ENCODE data around the gene MYL7. TPM values are rescaled to one million over a fixed set of nuclear protein-coding genes. Genes with fewer than 3 reads are reported as not detected.

MYL7 gene
- total RNA-seq, 2 experiments from 2014 or later, result not detected

GRCh38 chr7:44161371-44161770, 20.2 kb upstream of the MYL7 start:
- ChIA-PET CTCF (interaction anchor here (1.0 kb wide), 1 partner anchor 10 kb away, joined by 4 read pairs; no protein-coding TSS in a partner anchor), POLR2A (no interaction called here)
- Mint-ChIP-seq H3K27me3 (peaks cover 5% of the 10 kb centered on the region), H3K27ac (no peak overlapping the region), H3K4me1 (no peaks in the 10 kb centered on the region), H3K4me3 (no peak overlapping the region), H3K36me3 (ENCODE audit: low read depth) (no peaks in the 10 kb centered on the region), H3K9me3 (no peaks in the 10 kb centered on the region)
- DNase-seq, result no peak

DNA sequence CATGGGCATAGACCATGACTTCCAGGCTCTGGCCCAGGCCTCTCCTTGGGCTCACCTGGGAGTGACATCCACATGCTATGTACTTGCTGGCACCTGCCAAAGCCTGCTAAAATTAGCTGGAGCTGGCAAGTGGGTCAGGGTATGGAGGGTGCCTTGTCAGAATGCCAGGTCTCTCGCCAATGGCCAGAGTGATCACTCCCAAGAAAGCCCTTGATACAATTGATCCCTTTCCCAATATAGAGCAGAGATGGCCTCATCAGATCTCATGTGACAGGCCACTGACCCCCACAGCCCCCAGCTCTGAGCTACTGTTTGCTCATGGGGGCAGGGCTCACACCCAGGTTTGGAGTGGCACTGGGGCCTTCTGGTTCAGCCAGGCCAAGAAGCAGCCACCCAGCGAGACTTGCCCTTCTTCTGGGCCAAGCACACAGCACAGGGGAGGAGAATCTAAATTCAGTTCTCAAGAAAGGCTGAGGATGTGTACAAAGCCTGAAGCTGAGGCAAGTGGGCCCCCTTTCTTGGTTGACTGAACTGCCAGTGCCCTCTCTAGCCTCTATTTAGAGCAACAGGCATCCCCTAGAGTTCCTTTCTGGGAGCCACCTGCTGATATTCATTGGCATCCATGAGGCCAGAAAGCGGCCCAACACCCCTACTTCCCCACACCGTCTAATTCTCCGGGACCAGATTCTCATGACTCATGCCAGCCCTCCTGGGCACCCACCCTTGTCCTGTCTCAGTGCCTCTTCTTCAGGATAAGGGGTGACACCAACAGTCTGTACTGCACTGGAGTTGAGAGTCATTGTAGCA, 18.9 kb upstream of the MYL7 start:
- ChIA-PET POLR2A (no interaction called here), CTCF (interaction anchor here (0.7 kb wide), 1 partner anchor 1064 kb away, joined by 3 read pairs; no protein-coding TSS in a partner anchor)
- Mint-ChIP-seq H3K9me3 (no peaks in the 10 kb centered on the region), H3K4me3 (no peak overlapping the region), H3K4me1 (no peaks in the 10 kb centered on the region), H3K27me3 (peaks cover 5% of the 10 kb centered on the region), H3K27ac (no peak overlapping the region), H3K36me3 (ENCODE audit: low read depth) (no peaks in the 10 kb centered on the region)
- no peak for DNase-seq

DNA sequence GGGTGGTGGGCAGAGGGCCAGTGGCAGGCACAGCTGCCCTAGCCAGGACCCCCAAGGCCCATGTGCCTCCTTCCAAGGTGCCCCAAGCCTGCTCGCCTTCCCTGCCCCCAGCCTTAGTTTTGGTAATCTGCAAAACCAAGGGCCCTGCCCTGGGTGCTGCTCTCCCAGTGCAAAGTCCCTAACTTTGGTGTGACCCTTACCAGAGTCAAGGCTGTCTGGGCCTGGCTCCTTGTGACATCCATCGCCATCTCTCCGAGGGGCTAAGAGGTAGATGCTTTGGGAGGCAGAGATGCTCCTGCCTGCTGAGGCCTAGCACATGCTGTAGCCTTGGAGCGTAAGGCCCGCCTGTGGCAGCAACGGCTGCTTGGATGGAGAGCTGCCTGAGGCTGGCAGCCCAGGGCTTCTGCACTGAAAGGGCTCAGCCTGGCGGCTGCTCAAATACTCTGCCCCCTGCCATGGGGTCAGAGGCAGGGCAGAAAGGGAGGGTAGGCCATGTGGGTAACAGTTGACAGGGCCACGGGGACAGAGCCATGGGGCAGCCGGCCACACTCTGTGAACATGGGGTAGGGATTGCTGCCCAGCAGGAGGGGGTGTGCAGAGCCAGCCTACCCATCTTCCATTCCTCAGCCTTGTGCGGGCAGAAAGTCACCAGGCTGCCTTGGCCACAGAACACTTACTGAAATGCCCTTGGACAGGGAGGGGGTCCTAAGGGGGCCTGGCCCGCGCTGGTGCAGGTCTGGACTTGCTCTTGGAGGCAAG, 17.9 kb upstream of the MYL7 start:
- Mint-ChIP-seq H3K4me3 (no peak overlapping the region), H3K27me3 (no peaks in the 10 kb centered on the region), H3K4me1 (no peaks in the 10 kb centered on the region), H3K27ac (no peak overlapping the region), H3K36me3 (ENCODE audit: low read depth) (no peaks in the 10 kb centered on the region), H3K9me3 (no peaks in the 10 kb centered on the region)
- CTCF ChIA-PET, result interaction anchor here (1.9 kb wide), 1 partner anchor 12 kb away, joined by 6 read pairs; no protein-coding TSS in a partner anchor
- POLR2A ChIA-PET, result no interaction called here
- no peak for DNase-seq

GRCh38 chr7:44158096-44158872, 17.2 kb upstream of the MYL7 start:
- Mint-ChIP-seq H3K4me1 (no peaks in the 10 kb centered on the region), H3K27ac (no peak overlapping the region), H3K4me3 (no peak overlapping the region), H3K36me3 (ENCODE audit: low read depth) (no peaks in the 10 kb centered on the region), H3K9me3 (no peaks in the 10 kb centered on the region), H3K27me3 (no peaks in the 10 kb centered on the region)
- DNase-seq, result no peak
- POLR2A ChIA-PET, result no interaction called here
- CTCF ChIA-PET, result interaction anchor here (1.9 kb wide), 1 partner anchor 11 kb away, joined by 6 read pairs; no protein-coding TSS in a partner anchor

DNA sequence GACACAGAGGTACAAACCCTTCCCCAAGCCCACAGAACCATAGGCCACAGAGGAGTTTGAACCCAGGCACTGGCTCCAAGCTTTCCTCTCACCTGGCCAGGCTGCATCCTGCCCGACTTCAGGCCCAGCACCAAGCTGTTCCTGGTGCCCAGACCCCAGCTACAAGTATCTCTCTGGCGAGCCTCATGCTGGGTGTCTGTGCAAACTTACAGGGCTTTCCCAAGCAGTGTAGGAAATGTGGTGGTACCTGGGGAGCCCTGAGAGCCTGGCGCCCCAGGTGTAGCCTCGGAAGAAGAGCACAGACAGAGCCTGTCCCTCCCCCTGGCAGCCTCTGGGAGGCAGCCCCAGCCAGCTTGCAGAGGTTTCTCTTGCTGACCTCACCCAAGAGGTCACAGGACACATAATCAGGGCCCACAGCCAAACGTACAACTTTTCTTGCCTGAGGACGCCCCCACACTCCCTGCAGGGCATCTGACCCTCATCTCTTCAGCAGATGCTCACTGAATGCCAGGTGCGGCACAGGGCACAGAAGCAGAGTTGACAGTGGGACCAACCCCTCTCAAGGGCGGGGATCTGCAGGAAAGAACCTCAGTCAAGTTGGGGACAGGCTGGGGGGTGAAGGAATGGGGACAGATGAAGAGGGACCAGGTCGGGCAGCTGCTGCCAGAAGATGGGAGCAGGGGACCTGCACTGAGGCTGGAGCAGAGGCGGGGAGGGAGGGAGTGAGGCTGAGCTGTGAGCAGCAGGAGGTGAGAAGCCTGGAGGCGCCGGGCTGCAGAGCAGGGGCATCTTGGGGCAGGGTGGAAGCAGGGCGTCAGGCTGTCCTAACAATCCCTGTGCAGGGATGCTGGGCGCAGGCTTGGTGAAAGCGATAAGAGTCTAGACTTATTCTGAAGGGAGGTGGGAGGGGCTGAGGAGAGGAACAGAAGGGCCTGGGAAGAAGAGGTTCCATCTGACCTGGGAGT, 16.3 kb upstream of the MYL7 start:
- H3K4me1 Mint-ChIP-seq, result no peaks in the 10 kb centered on the region
- no peak for DNase-seq
- H3K9me3 Mint-ChIP-seq, result no peaks in the 10 kb centered on the region
- no peaks in the 10 kb centered on the region for H3K27me3 Mint-ChIP-seq
- CTCF ChIA-PET, result interaction anchor here (1.9 kb wide), 1 partner anchor 10 kb away, joined by 6 read pairs; no protein-coding TSS in a partner anchor
- POLR2A ChIA-PET, result no interaction called here
- H3K4me3 Mint-ChIP-seq, result no peak overlapping the region
- no peak overlapping the region for H3K27ac Mint-ChIP-seq
- no peaks in the 10 kb centered on the region for H3K36me3 Mint-ChIP-seq (ENCODE audit: low read depth)

- Mint-ChIP-seq H3K4me3 (no peak overlapping the region), H3K9me3 (no peaks in the 10 kb centered on the region), H3K36me3 (ENCODE audit: low read depth) (no peaks in the 10 kb centered on the region), H3K27ac (no peak overlapping the region), H3K4me1 (no peaks in the 10 kb centered on the region), H3K27me3 (no peaks in the 10 kb centered on the region)
- CTCF ChIA-PET, result interaction anchor here (1.9 kb wide), 1 partner anchor 10 kb away, joined by 6 read pairs; no protein-coding TSS in a partner anchor
- no peak for DNase-seq
- POLR2A ChIA-PET, result no interaction called here
Observed at GRCh38 chr7:44156453-44157010, 15.4 kb upstream of the MYL7 start.

GRCh38 chr7:44155191-44156185, 14.4 kb upstream of the MYL7 start:
- ChIA-PET CTCF (no interaction called here), POLR2A (no interaction called here)
- Mint-ChIP-seq H3K27ac (no peak overlapping the region), H3K4me1 (no peaks in the 10 kb centered on the region), H3K9me3 (no peaks in the 10 kb centered on the region), H3K27me3 (no peaks in the 10 kb centered on the region), H3K36me3 (ENCODE audit: low read depth) (no peaks in the 10 kb centered on the region), H3K4me3 (no peak overlapping the region)
- DNase-seq, result no peak

DNA sequence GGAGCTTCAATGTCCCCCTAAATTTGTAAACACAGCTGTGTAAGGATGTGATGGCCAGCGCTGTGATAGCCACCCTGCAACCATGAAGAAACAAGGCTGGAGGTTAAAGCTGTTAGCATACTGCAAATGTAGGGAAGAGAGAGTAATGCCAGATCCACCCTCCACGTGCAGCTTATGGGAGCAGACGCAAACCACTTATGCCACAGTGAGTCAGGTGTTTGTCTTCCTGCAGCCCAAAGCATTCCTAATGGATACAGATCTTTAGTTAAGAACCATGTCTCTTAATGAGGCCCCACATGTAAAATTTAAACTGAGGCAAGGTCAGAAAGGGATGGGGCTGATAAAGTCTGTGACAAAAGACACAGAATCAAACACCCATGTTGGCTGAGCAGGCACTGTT, 13.6 kb upstream of the MYL7 start:
- no peak for DNase-seq
- Mint-ChIP-seq H3K4me1 (no peaks in the 10 kb centered on the region), H3K27me3 (no peaks in the 10 kb centered on the region), H3K4me3 (no peak overlapping the region), H3K27ac (no peak overlapping the region), H3K36me3 (ENCODE audit: low read depth) (no peaks in the 10 kb centered on the region), H3K9me3 (no peaks in the 10 kb centered on the region)
- POLR2A ChIA-PET, result no interaction called here
- CTCF ChIA-PET, result interaction anchor here (1.2 kb wide), 1 partner anchor 8 kb away, joined by 3 read pairs; no protein-coding TSS in a partner anchor

- ChIA-PET CTCF (interaction anchor here (1.0 to 1.5 kb wide), 4 partner anchors 9 to 22 kb away, joined by 3 to 4 read pairs (median 3); no protein-coding TSS in a partner anchor), POLR2A (no interaction called here)
- Mint-ChIP-seq H3K27ac (no peak overlapping the region), H3K27me3 (no peaks in the 10 kb centered on the region), H3K9me3 (no peaks in the 10 kb centered on the region), H3K36me3 (ENCODE audit: low read depth) (no peaks in the 10 kb centered on the region), H3K4me3 (no peak overlapping the region), H3K4me1 (no peaks in the 10 kb centered on the region)
- DNase-seq, result no peak
Observed at GRCh38 chr7:44153948-44154335, 12.8 kb upstream of the MYL7 start.

- DNase-seq, result no peak
- ChIA-PET POLR2A (no interaction called here), CTCF (interaction anchor here (0.8 to 1.5 kb wide), 5 partner anchors 9 to 23 kb away, joined by 3 to 4 read pairs (median 3); no protein-coding TSS in a partner anchor)
- H3K4me3 Mint-ChIP-seq, result no peak overlapping the region
- no peaks in the 10 kb centered on the region for H3K4me1 Mint-ChIP-seq
- H3K27ac Mint-ChIP-seq, result no peak overlapping the region
- no peaks in the 10 kb centered on the region for H3K9me3 Mint-ChIP-seq
- H3K36me3 Mint-ChIP-seq (ENCODE audit: low read depth), result no peaks in the 10 kb centered on the region
- H3K27me3 Mint-ChIP-seq, result peaks cover 3% of the 10 kb centered on the region
Observed at GRCh38 chr7:44152971-44153947, 12.1 kb upstream of the MYL7 start.

All from activated CD4-positive, alpha-beta T cell treated with anti-CD3 and anti-CD28 coated beads, Interleukin-2, amount 10 ng/mL, durations not matched to agents 7 days and 5 days (primary cell).